ENCODE data around the gene AADACL3.

DNA sequence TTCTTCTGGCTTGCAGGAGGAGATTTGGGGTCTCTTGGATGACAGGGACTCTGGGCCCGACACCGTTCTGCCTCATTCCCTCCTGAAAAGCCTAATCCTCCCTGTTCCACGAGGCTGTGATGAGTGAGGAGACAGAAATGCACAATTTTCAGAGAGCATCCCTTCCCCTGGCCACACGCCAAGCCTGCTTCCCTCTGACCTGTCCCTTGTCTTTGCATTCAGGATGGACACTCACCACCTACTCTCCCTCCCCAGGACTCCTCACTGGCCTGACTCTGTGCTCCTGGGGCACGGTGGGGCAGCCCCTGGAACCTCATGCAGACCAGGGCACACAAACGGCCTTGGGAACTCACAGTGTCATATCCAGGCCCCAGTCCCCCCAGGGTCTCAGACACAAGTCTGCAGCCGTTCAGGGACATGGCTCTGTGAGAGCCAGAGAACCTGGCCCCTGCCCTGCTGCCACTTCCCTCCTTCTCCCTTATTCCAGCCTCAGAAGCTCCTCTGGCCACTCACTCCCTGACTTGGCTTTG, 54.1 kb downstream of the AADACL3 start:
- TF ChIP-seq, protein P1, sequence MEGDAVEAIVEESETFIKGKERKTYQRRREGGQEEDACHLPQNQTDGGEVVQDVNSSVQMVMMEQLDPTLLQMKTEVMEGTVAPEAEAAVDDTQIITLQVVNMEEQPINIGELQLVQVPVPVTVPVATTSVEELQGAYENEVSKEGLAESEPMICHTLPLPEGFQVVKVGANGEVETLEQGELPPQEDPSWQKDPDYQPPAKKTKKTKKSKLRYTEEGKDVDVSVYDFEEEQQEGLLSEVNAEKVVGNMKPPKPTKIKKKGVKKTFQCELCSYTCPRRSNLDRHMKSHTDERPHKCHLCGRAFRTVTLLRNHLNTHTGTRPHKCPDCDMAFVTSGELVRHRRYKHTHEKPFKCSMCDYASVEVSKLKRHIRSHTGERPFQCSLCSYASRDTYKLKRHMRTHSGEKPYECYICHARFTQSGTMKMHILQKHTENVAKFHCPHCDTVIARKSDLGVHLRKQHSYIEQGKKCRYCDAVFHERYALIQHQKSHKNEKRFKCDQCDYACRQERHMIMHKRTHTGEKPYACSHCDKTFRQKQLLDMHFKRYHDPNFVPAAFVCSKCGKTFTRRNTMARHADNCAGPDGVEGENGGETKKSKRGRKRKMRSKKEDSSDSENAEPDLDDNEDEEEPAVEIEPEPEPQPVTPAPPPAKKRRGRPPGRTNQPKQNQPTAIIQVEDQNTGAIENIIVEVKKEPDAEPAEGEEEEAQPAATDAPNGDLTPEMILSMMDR (IDR thresholded peaks at IDR 0.05), result no peak
- TF ChIP-seq POLR2A (IDR thresholded peaks at IDR 0.05) (no peak), POLR2AphosphoS5 (IDR thresholded peaks at IDR 0.05) (no peak)

Measured in gastroesophageal sphincter (tissue), 3 donors.